ENCODE measurements around the gene CLK2.
"Not testable (repeated sequence)": the region's sequence is repeated elsewhere in the genome, so short reads cannot be mapped to it uniquely, and the experiment has no call there.

Gene CLK2

GRCh38 chr1:155266553-155266952 lies 6.8 kb downstream of the CLK2 start:
- no peak for DNase-seq (ENCODE audit: low read depth)

- no peak for DNase-seq (ENCODE audit: low read depth)
Measured at GRCh38 chr1:155263067-155263466, 10.2 kb downstream of the CLK2 start.

- DNase-seq (ENCODE audit: low read depth): peak; percentile 74
Measured at GRCh38 chr1:155261852-155262673, 11.2 kb downstream of the CLK2 start, which contains the start of gene SCAMP3. TSS of gene SCAMP3 (minus strand) at chr1:155262360. CDS start at chr1:155262151, 209 bp downstream.

DNA sequence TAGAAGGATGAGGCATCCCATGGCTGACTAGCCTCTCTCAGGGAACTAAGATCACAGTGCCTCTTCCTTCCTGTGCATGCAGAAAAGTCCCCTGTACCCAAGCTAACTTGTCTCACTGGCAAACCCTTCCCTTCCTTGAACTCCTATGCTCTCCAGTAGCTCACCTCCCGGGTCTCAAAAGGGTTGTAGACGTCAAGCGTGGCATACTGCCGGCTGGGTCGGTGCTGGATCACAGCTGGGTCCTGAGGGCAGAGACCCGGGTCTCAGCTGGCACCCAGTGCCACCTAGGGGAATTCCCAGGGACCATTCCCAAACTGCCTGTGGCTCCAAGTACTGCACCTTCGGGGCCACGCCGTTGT lies 11.8 kb downstream of the CLK2 start:
- DNase-seq (ENCODE audit: low read depth): no peak

DNA sequence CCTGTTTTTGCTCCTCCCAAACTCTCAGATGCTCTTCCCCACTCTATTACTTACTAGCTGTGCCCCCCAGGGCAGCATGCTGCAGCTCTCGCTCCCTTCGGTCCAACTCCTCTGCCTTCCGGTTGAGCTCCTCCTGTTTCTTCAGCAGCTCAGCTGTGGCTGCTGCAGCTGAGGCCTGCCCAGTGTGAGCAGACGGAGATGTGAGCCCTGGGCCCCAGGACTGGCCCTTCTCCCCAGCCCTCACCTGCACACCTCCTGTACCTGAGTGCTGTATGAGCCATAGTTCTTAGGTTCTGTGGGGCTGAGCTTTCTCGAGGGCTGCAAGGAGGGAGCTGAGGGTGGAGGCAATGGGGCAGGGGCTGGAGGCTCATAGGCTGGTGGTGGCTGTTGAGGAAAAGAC lies 13.0 kb downstream of the CLK2 start:
- no peak for DNase-seq (ENCODE audit: low read depth)

DNA sequence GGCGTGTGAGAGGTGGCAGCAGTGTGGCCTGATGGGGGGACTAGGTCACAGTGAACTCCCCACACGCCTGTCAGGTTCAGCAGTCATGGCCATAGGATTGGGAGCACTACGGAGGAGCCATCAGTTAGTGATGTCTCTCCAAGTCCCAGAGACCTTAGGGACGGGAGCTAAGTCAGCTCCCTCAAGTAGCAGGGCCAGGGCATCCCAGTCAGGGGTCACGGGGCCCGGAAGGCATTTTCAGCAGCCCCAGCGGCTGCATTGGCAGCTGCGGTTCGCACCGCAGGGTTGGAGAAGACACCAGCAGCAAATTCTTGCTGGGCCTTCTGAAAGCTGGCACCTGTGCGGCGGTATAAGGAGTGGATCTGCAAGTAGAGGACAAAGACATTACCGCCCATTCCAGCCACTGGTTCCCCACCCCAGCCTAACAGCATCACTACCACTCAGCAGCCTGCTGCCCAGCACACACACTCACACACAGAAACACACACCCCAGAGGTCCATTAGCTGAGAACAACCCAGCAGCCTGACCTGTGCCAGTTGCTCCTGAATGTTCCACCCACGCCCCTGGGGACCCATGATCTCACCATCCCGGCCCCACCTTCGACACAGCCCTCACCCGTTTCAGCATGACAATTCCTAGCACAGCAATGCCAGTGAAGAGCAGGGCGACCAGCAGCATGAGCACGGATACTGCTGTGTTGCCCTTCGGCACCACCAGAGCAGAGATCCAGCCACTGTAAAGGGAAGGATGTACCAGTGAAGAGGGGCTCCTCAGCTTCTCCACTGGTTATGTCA lies 17.0 kb downstream of the CLK2 start:
- no peak for DNase-seq (ENCODE audit: low read depth)

GRCh38 chr1:155255243-155256007 lies 17.9 kb downstream of the CLK2 start, which contains the start of gene ENTREP3:
TSS of gene ENTREP3 (minus strand) at chr1:155255483. CDS start at chr1:155254877, 606 bp downstream.
- DNase-seq (ENCODE audit: low read depth): peak; percentile 52

- no peak for DNase-seq (ENCODE audit: low read depth)
Measured at GRCh38 chr1:155254714-155255242, 18.5 kb downstream of the CLK2 start.

- no peak for DNase-seq (ENCODE audit: low read depth)
Measured at GRCh38 chr1:155254228-155254713, 19.0 kb downstream of the CLK2 start.

- no peak for DNase-seq (ENCODE audit: low read depth)
Measured at GRCh38 chr1:155253797-155254196, 19.5 kb downstream of the CLK2 start.

DNA sequence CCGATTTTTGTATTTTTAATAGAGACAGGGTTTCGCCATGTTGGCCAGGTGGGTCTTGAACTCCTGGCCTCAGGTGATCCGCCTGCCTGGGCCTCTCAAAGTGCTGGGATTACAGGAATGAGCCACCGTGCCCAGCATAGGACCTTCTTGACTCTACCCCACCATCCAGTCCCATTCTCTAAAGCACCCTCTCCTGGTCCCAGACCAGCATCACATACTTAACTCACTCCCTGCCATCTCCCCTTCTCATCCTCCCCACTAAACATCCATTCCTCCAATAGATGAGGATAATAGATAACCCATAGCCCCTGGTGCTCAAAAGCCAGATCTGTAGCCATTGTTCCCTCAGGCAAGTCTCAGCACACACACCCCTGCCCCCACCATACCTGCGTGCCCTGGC lies 20.1 kb downstream of the CLK2 start:
- no peak for DNase-seq (ENCODE audit: low read depth)

DNA sequence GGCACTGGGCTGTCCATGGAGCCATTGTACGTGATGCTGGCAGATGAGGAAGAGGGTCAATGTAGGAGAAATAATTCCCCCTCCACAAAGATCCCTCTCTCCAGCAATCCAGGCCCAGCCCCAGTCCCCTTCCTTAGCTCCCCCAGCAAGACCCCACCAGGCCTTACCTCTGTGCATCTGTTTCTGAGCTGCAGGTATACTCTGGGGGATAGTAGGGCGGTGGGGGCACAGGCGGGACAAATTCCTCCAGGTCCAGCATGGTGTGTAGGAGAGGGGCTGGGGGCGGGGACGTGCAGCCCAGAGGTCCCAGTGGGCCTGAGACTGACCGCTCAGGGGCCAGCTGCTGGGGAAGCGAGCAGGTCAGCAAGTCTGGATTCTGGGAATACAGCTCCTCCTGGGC lies 21.7 kb downstream of the CLK2 start:
- no peak for DNase-seq (ENCODE audit: low read depth)

DNA sequence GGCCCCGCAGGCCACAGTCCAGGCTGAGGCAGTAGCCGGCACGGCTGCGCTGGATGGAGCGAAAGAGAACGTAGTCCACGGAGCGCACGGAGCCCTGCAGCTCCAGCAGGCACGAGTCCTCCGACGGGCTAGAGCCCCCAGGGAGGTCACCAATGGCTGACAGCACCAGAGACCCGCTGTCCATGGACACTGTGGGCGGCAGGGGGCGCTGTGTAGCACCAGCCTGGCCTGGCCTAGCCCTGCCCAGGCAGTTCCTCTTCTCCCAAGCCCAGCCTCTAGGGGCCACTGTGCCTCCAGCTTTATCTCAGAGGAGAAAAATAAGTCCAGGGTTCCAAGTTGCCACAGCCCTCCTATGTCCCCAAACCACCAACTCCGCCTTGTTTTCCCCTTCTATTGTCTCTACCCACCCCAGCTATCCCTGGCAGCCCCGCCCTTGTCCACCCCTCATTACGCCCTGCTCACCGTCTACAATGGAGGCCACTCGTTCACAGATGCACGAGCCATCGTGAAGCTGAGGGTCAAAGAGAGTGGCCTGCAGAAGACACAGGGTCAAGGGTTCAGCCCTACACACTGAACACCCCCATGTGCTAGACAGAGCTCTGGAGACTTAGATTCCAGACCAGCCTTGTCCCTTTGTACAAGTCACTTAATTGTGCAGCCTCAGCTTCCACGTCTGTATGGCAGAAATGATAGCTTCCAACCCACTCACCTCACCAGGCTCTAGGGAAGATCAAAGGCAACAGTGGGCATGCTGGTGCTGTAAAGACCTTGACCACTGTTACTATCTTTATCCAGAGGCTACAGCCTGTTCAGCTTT lies 22.5 kb downstream of the CLK2 start:
- DNase-seq (ENCODE audit: low read depth): peak; percentile 93

GRCh38 chr1:155250246-155250632 lies 23.1 kb downstream of the CLK2 start:
- no peak for DNase-seq (ENCODE audit: low read depth)

GRCh38 chr1:155247667-155248553 lies 25.4 kb downstream of the CLK2 start:
- no peak for DNase-seq (ENCODE audit: low read depth)

- not testable (repeated sequence) for DNase-seq (ENCODE audit: low read depth)
Measured at GRCh38 chr1:155246796-155247195, 26.5 kb downstream of the CLK2 start.

DNA sequence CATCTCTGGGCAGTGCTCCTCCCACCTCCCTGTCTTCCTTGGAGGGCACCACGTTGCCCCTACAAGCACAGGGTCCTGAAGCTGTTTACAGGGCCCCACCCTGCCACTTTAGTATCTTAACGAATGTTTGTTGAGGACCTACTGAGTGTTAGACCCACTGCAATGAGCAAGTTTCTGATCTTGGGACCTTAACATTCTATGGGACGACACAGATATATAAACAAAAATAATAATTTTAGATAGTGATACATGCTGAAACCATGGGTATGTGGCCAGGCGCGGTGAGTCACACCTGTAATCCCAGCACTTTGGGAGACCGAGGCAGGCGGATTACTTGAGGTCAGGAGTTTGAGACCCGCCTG lies 28.2 kb downstream of the CLK2 start:
- no peak for DNase-seq (ENCODE audit: low read depth)

DNA sequence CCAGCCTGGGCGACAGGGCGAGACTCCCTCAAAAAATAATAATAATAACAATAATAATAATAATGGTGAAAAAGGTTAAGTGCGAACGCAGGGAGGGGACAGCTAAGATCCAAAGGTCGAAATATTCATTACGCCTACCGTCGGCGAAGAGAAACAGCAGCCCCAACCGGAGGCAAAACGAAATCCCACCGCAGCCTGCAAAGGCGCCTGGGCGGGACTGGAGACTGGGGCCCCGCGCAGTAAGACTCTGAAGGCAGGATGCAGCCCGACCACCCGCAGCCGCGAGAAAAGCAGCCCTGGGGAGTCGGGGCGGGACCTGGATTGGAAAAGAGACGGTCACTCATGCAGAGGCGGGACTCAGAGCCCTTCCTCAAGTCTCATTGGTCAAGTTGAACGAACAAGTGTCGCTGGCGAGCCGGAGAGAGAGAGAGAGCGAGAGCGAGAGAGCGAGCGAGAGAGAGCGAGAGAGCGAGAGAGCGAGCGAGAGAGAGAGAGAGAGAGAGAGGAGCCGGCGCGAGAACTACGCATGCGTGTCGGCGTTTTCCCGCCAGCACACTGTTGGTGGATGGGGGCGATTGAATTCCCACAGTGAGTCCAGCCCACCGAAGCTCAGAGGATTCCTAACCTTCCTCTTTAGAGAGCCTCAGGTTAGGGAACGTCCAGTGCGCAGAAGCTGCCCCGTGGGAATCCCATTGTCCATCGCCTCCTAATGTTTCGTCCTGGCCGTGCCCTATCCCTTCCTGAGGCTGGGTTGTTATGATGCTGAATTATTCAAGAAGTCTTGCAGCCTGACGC lies 28.7 kb downstream of the CLK2 start:
- DNase-seq (ENCODE audit: low read depth): peak; percentile 89

- no peak for DNase-seq (ENCODE audit: low read depth)
Measured at GRCh38 chr1:155242805-155243358, 30.4 kb downstream of the CLK2 start.

All from activated T-helper 1 cell treated with Interleukin-2 at 50 U/mL for 16 hours (primary cell).